HepG2 (cell line): ENCODE results near the gene KCNH6. TPM values are rescaled to one million over a fixed set of nuclear protein-coding genes. Genes with fewer than 3 reads are reported as not detected.

ENCODE experiments used
- BRCA1 ChIP-seq: sonication (generic); formaldehyde crosslinking; IDR thresholded peaks from 2 replicates; pipeline ENCODE4 v1.4.0; 2020; ENCODE audit warnings: missing genetic modification reagents
- FOXA3 ChIP-seq: IDR thresholded peaks from 2 replicates; pipeline ENCODE4 v1.6.1; 2016; ENCODE audit warnings: missing genetic modification reagents, missing compliant biosample characterization
- FOXK2 ChIP-seq: fragments of 450-650 bp; IDR thresholded peaks from 2 replicates; pipeline ENCODE4 v1.6.1; 2016
- KDM2A ChIP-seq: sonication (generic); formaldehyde crosslinking; IDR thresholded peaks from 2 replicates; pipeline ENCODE4 v1.4.0; 2020; ENCODE audit warnings: low read depth, missing genetic modification reagents, borderline replicate concordance
- RFXANK ChIP-seq: IDR thresholded peaks from 2 replicates; pipeline ENCODE4 v1.6.1; 2016
- SMAD1 ChIP-seq: sonication (generic); formaldehyde crosslinking; IDR thresholded peaks from 2 replicates; pipeline ENCODE4 v1.4.0; 2020; ENCODE audit warnings: missing genetic modification reagents, low read depth, mild to moderate bottlenecking, borderline replicate concordance
- SRSF1 ChIP-seq: fragments of 200-400 bp; formaldehyde crosslinking; optimal IDR thresholded peaks from 2 replicates; pipeline ENCODE3; 2017; ENCODE audit warnings: mild to moderate bottlenecking, low read depth, low read length, moderate library complexity
- SRY ChIP-seq: sonication (generic); formaldehyde crosslinking; IDR thresholded peaks from 2 replicates; pipeline ENCODE4 v1.8.0; 2022; ENCODE audit warnings: mild to moderate bottlenecking, missing genetic modification reagents
- ZBTB49 ChIP-seq: sonication (generic); formaldehyde crosslinking; IDR thresholded peaks from 2 replicates; pipeline ENCODE4 v1.4.0; 2020; ENCODE audit warnings: missing genetic modification reagents, borderline replicate concordance
- ZFP41 ChIP-seq: sonication (generic); formaldehyde crosslinking; IDR thresholded peaks from 2 replicates; pipeline ENCODE4 v1.4.0; 2020; ENCODE audit warnings: mild to moderate bottlenecking, missing genetic modification reagents, borderline replicate concordance
- ZNF18 ChIP-seq: sonication (generic); formaldehyde crosslinking; IDR thresholded peaks from 2 replicates; pipeline ENCODE4 v1.8.0; 2022; ENCODE audit warnings: mild to moderate bottlenecking, missing genetic modification reagents; ENCODE audit not compliant: insufficient replicate concordance
- ZNF180 ChIP-seq: sonication (generic); formaldehyde crosslinking; IDR thresholded peaks from 2 replicates; pipeline ENCODE4 v1.4.0; 2020; ENCODE audit warnings: low read depth, missing genetic modification reagents, borderline replicate concordance
- ZNF281 ChIP-seq: sonication (generic); formaldehyde crosslinking; IDR thresholded peaks from 2 replicates; pipeline ENCODE4 v1.4.0; 2020; ENCODE audit warnings: missing genetic modification reagents, borderline replicate concordance
- ZNF317 ChIP-seq: sonication (generic); formaldehyde crosslinking; IDR thresholded peaks from 2 replicates; pipeline ENCODE4 v1.5.0; 2020; ENCODE audit warnings: mild to moderate bottlenecking, missing genetic modification reagents
- ZSCAN25 ChIP-seq: sonication (generic); formaldehyde crosslinking; IDR thresholded peaks from 2 replicates; pipeline ENCODE4 v1.8.0; 2022; ENCODE audit warnings: mild to moderate bottlenecking, missing genetic modification reagents
- ZSCAN5A ChIP-seq: sonication (generic); formaldehyde crosslinking; IDR thresholded peaks from 2 replicates; pipeline ENCODE4 v1.8.0; 2022; ENCODE audit warnings: mild to moderate bottlenecking, missing genetic modification reagents, borderline replicate concordance
- polyA plus RNA-seq, 8 experiments: library from polyadenylated mRNA; depleted of rRNA in 3 of 8; stranded (reverse) in 7 of 8; unstranded in 1 of 8; fragments of >200 nt; fragmentation: Illumina TruSeq in 4 of 8; extraction: Trizol in 4 of 8; gene quantifications; 2 replicates each; pipeline versions ENCODE4 v1.2.1 to v1.2.3, GENCODE V29; 2011 to 2016; ENCODE audit warnings: low read depth in 4 of 8, missing spikeins in 1 of 8, mixed read lengths in 1 of 8; ENCODE audit not compliant: insufficient read depth in 1 of 8
- total RNA-seq, 5 experiments: library from RNA; depleted of rRNA; stranded (reverse); fragments of >200 nt; fragmentation: Illumina TruSeq; extraction: Trizol; gene quantifications; 2 replicates each; pipeline ENCODE4 v1.2.3, GENCODE V29; 2016; ENCODE audit warnings: low read depth in 1 of 5

The KCNH6 gene
- total and polyA plus RNA-seq, 2 of the 13 experiments (the other 11 are each of a cell fraction or from before 2014, with no cell fraction given), result 0.05 to 0.18 TPM

GRCh38 chr17:63529711-63530556 lies 6.8 kb downstream of the KCNH6 start (continued):
- TF ChIP-seq ZNF281 (CRISPR knock-in tag) (no peak), RFXANK (CRISPR knock-in tag) (no peak), ZNF317 (CRISPR knock-in tag) (no peak), BRCA1 (CRISPR knock-in tag) (no peak), FOXK2 (no peak), FOXA3 (CRISPR knock-in tag) (no peak), ZSCAN25 (CRISPR knock-in tag) (peak; percentile 75), SRSF1 (peak; percentile 32), ZBTB49 (CRISPR knock-in tag) (no peak), ZFP41 (CRISPR knock-in tag) (no peak), ZNF18 (no peak), ZNF180 (CRISPR knock-in tag) (no peak), SMAD1 (no peak), KDM2A (CRISPR knock-in tag) (no peak), ZSCAN5A (CRISPR knock-in tag) (no peak), SRY (CRISPR knock-in tag) (no peak)
